CD4-positive, alpha-beta T cell treated with Interferon gamma for 1 hour (primary cell): Measurements from ENCODE around the gene MACROD2.
"Not testable (repeated sequence)": the region's sequence is repeated elsewhere in the genome, so short reads cannot be mapped to it uniquely, and the experiment has no call there.

Experiments used
- DNase-seq: peaks from one replicate; pipeline ENCODE4 v3.0.0-alpha.2; 2020

MACROD2 gene

GRCh38 chr20:14937846-14938245 lies 942.5 kb downstream of the MACROD2 start:
- no peak for DNase-seq

- DNase-seq = no peak
These were observed 952.2 kb downstream of the MACROD2 start for GRCh38 chr20:14947536-14947935.

GRCh38 chr20:14947946-14948345 lies 952.6 kb downstream of the MACROD2 start:
- DNase-seq = no peak

GRCh38 chr20:14948416-14948815 lies 953.1 kb downstream of the MACROD2 start:
- no peak for DNase-seq

- no peak for DNase-seq
These were observed 955.3 kb downstream of the MACROD2 start for GRCh38 chr20:14950633-14951032.

GRCh38 chr20:14951105-14951504 lies 955.8 kb downstream of the MACROD2 start:
- DNase-seq = no peak

- no peak for DNase-seq
These were observed 956.5 kb downstream of the MACROD2 start for GRCh38 chr20:14951707-14952418.

- DNase-seq = no peak
These were observed 958.4 kb downstream of the MACROD2 start for GRCh38 chr20:14953736-14954135.

- DNase-seq = no peak
These were observed 960.1 kb downstream of the MACROD2 start for GRCh38 chr20:14955399-14955798.

- no peak for DNase-seq
These were observed 960.7 kb downstream of the MACROD2 start for GRCh38 chr20:14956026-14956425.

GRCh38 chr20:14956538-14956937 lies 961.2 kb downstream of the MACROD2 start:
- no peak for DNase-seq

GRCh38 chr20:14957402-14957801 lies 962.1 kb downstream of the MACROD2 start:
- DNase-seq = no peak

- DNase-seq = no peak
These were observed 963.3 kb downstream of the MACROD2 start for GRCh38 chr20:14958626-14959025.

GRCh38 chr20:14959506-14960475 lies 964.5 kb downstream of the MACROD2 start:
- DNase-seq = no peak

- DNase-seq = no peak
These were observed 965.5 kb downstream of the MACROD2 start for GRCh38 chr20:14960831-14961230.

GRCh38 chr20:14963262-14963663 lies 967.9 kb downstream of the MACROD2 start:
- DNase-seq = no peak

GRCh38 chr20:14966203-14966602 lies 970.9 kb downstream of the MACROD2 start:
- DNase-seq = no peak

GRCh38 chr20:14966808-14967207 lies 971.5 kb downstream of the MACROD2 start:
- no peak for DNase-seq

- no peak for DNase-seq
These were observed 976.9 kb downstream of the MACROD2 start for GRCh38 chr20:14972256-14972655.

GRCh38 chr20:14972690-14973089 lies 977.4 kb downstream of the MACROD2 start:
- no peak for DNase-seq

GRCh38 chr20:14979453-14979986 lies 984.2 kb downstream of the MACROD2 start:
- no peak for DNase-seq

- not testable (repeated sequence) for DNase-seq
These were observed 986.2 kb downstream of the MACROD2 start for GRCh38 chr20:14981486-14981885.

GRCh38 chr20:14982324-14982723 lies 987.0 kb downstream of the MACROD2 start:
- not testable (repeated sequence) for DNase-seq

GRCh38 chr20:14984305-14984704 lies 989.0 kb downstream of the MACROD2 start:
- DNase-seq = no peak
